Measurements from ENCODE around the gene RABGAP1L. TPM values are rescaled to one million over a fixed set of nuclear protein-coding genes. Genes with fewer than 3 reads are reported as not detected.

Gene RABGAP1L
- total RNA-seq, 2 donors from 2014 or later: 51.4 to 124 TPM

GRCh38 chr1:174786358-174786757 is 627.0 kb downstream of the RABGAP1L start:
- ATAC-seq (no peak), DNase-seq (no peak)
- Histone ChIP-seq H3K4me1 (no peaks in the 10 kb centered on the region), H3K9me3 (no peaks in the 10 kb centered on the region), H3K27ac (no peak overlapping the region), H3K4me3 (no peak overlapping the region), H3K36me3 (replicated peaks in 1 of 2; ENCODE audit: insufficient read depth in 1 of 2, low read depth in 2 of 2) (no peaks in the 10 kb centered on the region), H3K27me3 (no peaks in the 10 kb centered on the region)
- TF ChIP-seq POLR2A (IDR thresholded peaks at IDR 0.05): no peak
- TF ChIP-seq, protein P1, sequence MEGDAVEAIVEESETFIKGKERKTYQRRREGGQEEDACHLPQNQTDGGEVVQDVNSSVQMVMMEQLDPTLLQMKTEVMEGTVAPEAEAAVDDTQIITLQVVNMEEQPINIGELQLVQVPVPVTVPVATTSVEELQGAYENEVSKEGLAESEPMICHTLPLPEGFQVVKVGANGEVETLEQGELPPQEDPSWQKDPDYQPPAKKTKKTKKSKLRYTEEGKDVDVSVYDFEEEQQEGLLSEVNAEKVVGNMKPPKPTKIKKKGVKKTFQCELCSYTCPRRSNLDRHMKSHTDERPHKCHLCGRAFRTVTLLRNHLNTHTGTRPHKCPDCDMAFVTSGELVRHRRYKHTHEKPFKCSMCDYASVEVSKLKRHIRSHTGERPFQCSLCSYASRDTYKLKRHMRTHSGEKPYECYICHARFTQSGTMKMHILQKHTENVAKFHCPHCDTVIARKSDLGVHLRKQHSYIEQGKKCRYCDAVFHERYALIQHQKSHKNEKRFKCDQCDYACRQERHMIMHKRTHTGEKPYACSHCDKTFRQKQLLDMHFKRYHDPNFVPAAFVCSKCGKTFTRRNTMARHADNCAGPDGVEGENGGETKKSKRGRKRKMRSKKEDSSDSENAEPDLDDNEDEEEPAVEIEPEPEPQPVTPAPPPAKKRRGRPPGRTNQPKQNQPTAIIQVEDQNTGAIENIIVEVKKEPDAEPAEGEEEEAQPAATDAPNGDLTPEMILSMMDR (IDR thresholded peaks at IDR 0.05): no peak
- intact Hi-C loops (cut with DNase I): no loop called here
- 26 to 42% methylated on average over 2 of the region's 2 CpGs for WGBS, 2 donors

- TF ChIP-seq POLR2A (IDR thresholded peaks at IDR 0.05): no peak
- TF ChIP-seq, protein P1 (IDR thresholded peaks at IDR 0.05): no peak
- no peak for ATAC-seq
- intact Hi-C loops (cut with DNase I): no loop called here
These were observed 627.4 kb downstream of the RABGAP1L start for GRCh38 chr1:174786760-174787159.

GRCh38 chr1:174788981-174789380 is 629.7 kb downstream of the RABGAP1L start:
- ATAC-seq (no peak), DNase-seq (no peak)
- no peaks in the 10 kb centered on the region for H3K9me3 ChIP-seq
- intact Hi-C loops (cut with DNase I): no loop called here
- WGBS, 2 donors: 68 to 77% methylated on average over 1 of the region's 1 CpG
- H3K27ac ChIP-seq: no peak overlapping the region
- H3K36me3 ChIP-seq (replicated peaks in 1 of 2; ENCODE audit: insufficient read depth in 1 of 2, low read depth in 2 of 2): no peaks in the 10 kb centered on the region
- H3K4me1 ChIP-seq: no peaks in the 10 kb centered on the region
- no peaks in the 10 kb centered on the region for H3K27me3 ChIP-seq
- H3K4me3 ChIP-seq: no peak overlapping the region
- TF ChIP-seq POLR2A (IDR thresholded peaks at IDR 0.05): no peak
- TF ChIP-seq, protein P1 (IDR thresholded peaks at IDR 0.05): no peak

More at GRCh38 chr1:174786760-174787159, 627.4 kb downstream of the RABGAP1L start:
- Histone ChIP-seq H3K9me3 (no peaks in the 10 kb centered on the region), H3K27ac (no peak overlapping the region), H3K4me1 (no peaks in the 10 kb centered on the region), H3K36me3 (replicated peaks in 1 of 2; ENCODE audit: insufficient read depth in 1 of 2, low read depth in 2 of 2) (no peaks in the 10 kb centered on the region), H3K27me3 (no peaks in the 10 kb centered on the region), H3K4me3 (no peak overlapping the region)
- DNase-seq: no peak
- 87 to 88% methylated on average over 4 of the region's 4 CpGs for WGBS, 2 donors

DNA sequence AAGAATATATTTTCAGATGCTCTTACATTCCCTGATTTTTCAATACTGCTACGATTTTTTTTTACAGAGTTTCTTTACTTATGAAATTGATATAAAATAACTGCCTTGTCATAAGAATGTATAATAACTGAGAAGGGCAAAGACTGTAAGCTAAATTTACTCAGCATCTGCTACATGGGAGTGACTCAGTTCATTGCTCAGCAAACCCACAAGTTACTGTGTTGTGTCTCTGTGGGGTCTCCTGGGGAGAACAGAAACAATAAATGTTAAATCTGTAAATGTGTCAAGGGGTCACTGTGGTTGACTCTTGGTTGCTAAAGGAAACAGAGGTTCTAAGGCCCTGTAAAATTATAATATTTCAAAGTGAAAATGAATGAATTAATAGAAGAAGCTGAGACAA is 630.1 kb downstream of the RABGAP1L start:
- Histone ChIP-seq H3K4me3 (no peak overlapping the region), H3K9me3 (no peaks in the 10 kb centered on the region), H3K4me1 (no peaks in the 10 kb centered on the region), H3K27ac (no peak overlapping the region), H3K27me3 (no peaks in the 10 kb centered on the region), H3K36me3 (replicated peaks in 1 of 2; ENCODE audit: insufficient read depth in 1 of 2, low read depth in 2 of 2) (no peaks in the 10 kb centered on the region)
- ATAC-seq (no peak), DNase-seq (no peak)
- intact Hi-C loops (cut with DNase I): no loop called here
- no peak for TF ChIP-seq POLR2A (IDR thresholded peaks at IDR 0.05)
- TF ChIP-seq, protein P1 (IDR thresholded peaks at IDR 0.05): no peak
- 56 to 62% methylated on average over 1 of the region's 1 CpG for WGBS, 2 donors

GRCh38 chr1:174791863-174792262 is 632.5 kb downstream of the RABGAP1L start:
- Histone ChIP-seq H3K9me3 (no peaks in the 10 kb centered on the region), H3K4me1 (no peaks in the 10 kb centered on the region), H3K36me3 (replicated peaks in 1 of 2; ENCODE audit: insufficient read depth in 1 of 2, low read depth in 2 of 2) (no peaks in the 10 kb centered on the region), H3K27ac (no peak overlapping the region), H3K4me3 (no peak overlapping the region), H3K27me3 (no peaks in the 10 kb centered on the region)
- WGBS, 2 donors: 56 to 68% methylated on average over 2 of the region's 2 CpGs
- intact Hi-C loops (cut with DNase I): no loop called here
- DNase-seq (no peak), ATAC-seq (no peak)
- no peak for TF ChIP-seq POLR2A (IDR thresholded peaks at IDR 0.05)
- TF ChIP-seq, protein P1 (IDR thresholded peaks at IDR 0.05): no peak

All from body of pancreas (tissue), 4 donors.